ENCODE results near the gene TSFM. TPM values are rescaled to one million over a fixed set of nuclear protein-coding genes. Genes with fewer than 3 reads are reported as not detected.
A peak's percentile ranks its signal among the peaks of the same experiment; 100 is the strongest.

The TSFM gene
- total and polyA plus RNA-seq, 9 of the 15 experiments (the other 6 are each of a cell fraction or from before 2014, with no cell fraction given): 44.6 to 198 (median 60.2) TPM

- TF ChIP-seq RERE (CRISPR knock-in tag; IDR thresholded peaks at IDR 0.05; ENCODE audit: borderline replicate concordance): 0 out of 2 replicates have a peak, but pooled peaks have one; percentile 48
- no peak for TF ChIP-seq FUS (optimal IDR thresholded peaks at IDR 0.05; ENCODE audit: low read depth, low read length)
- no peak for TF ChIP-seq MLLT1 (IDR thresholded peaks at IDR 0.05)
- TF ChIP-seq CBX1 (IDR thresholded peaks at IDR 0.05; ENCODE audit: low read depth): 0 out of 2 replicates have a peak, but pooled peaks have one; percentile 54
- no peak for TF ChIP-seq ZNF41 (CRISPR knock-in tag; conservative IDR thresholded peaks at IDR 0.05)
- TF ChIP-seq ZNF277 (CRISPR knock-in tag; IDR thresholded peaks at IDR 0.05; ENCODE audit: borderline replicate concordance): no peak
- TF ChIP-seq ATF4 (CRISPR knock-in tag; IDR thresholded peaks at IDR 0.05): 0 out of 2 replicates have a peak, but pooled peaks have one; percentile 5
- peak; percentile 80 for TF ChIP-seq POLR2G (IDR thresholded peaks at IDR 0.05; ENCODE audit: low read depth, low read length)
- TF ChIP-seq MAZ (CRISPR knock-in tag; conservative IDR thresholded peaks at IDR 0.05 in 1 of 2, IDR thresholded peaks at IDR 0.05 in 1 of 2): peak; percentile 33 to 85; a peak in 2 of 4 replicates
- TF ChIP-seq MTA1 (IDR thresholded peaks at IDR 0.05; ENCODE audit: borderline replicate concordance): no peak
- 0 out of 2 replicates have a peak, but pooled peaks have one; percentile 2 for TF ChIP-seq ESRRA (IDR thresholded peaks at IDR 0.05; ENCODE audit: borderline replicate concordance, low read depth)
- no peak for TF ChIP-seq ZC3H11A (IDR thresholded peaks at IDR 0.05; ENCODE audit: low read depth, low read length)
- TF ChIP-seq HINFP (tag; conservative IDR thresholded peaks at IDR 0.05; ENCODE audit: low read depth): 0 out of 2 replicates have a peak, but pooled peaks have one; percentile 14
- 0 out of 2 replicates have a peak, but pooled peaks have one; percentile 2 for TF ChIP-seq GTF2E2 (tag; IDR thresholded peaks at IDR 0.05)
- no peak for TF ChIP-seq TEAD2 (tag; IDR thresholded peaks at IDR 0.05)
These were observed 9.9 kb upstream of the TSFM start, which contains the start of gene EEF1AKMT3 (continued) for GRCh38 chr12:57772429-57773322.

Measured in K562 (cell line).